ENCODE measurements around the gene KIF6. TPM values are rescaled to one million over a fixed set of nuclear protein-coding genes. Genes with fewer than 3 reads are reported as not detected.
"Not testable (repeated sequence)": the region's sequence is repeated elsewhere in the genome, so short reads cannot be mapped to it uniquely, and the experiment has no call there.

KIF6 gene
- total RNA-seq, 1 donor from 2014 or later: 0.26 TPM

DNA sequence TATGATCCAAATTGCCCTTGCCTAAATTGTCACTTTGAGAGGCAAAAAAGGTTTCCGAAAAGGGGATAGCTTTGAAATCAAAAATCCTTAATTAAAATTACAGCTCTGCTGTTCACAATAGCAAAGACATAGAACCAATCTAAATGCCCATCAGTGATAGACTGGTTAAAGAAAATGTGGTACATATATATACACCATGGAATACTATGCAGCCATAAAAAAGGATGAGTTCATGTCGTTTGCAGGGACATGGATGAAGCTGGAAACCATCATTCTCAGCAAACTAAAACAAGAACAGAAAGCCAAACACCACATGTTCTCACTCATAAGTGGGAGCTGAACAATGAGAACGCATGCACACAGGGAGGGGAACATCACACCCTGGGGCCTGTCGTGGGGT, 1.9 kb downstream of the KIF6 start:
- not testable (repeated sequence) for DNase-seq (ENCODE audit: low spot score)

DNA sequence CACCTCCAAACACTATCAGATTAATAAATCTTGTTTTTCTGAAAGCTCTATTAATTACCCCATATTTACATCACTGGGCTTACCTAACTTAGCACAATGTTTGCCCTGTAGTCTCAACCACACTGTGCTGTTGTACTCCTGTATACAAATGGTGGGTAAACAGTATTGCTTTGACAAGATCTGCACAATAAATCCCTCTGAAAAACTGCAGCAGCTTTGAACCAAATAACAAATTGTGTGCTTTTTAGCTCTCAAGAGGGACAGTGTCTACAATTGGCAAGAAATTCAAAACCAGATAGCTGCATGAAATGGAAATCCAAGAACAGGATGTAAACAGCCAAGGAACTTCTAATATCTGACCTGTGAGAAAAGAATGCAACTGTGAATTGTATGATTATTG, 10.4 kb downstream of the KIF6 start:
- no peak for DNase-seq (ENCODE audit: low spot score)

DNA sequence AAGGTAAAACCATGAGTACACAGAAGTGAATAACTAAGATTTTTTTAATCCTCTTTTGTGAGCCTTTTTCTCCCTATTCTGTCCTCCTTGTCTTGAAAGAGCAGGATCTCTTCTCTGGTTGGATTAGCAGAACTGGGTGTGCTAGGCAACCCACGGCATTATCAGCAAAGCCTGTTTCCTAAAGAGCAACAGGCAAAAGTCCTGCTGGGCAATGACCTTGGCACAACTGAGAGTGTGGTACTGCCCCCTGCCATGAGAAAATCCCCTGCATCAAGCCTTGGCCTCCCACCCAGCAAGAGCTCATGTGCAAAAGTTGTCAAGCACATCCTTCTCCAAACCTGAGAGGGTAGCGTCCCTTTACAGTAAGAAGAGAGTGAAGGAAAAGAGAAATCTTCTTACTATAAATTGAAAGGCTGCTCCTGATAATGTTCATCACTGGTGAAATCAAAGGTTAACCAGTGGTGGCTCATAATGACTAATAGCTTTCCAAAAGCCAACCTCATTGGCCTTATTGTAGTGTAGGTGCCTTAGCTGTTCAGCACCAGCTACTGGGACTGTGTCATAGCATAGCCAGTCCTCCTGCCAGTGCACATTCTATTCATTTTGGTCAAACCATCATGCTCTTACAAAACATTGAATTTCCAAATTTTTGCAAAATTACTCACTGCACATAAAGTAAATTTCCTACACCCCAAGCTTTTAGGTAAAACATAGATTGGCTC, 17.1 kb downstream of the KIF6 start:
- no peak for DNase-seq (ENCODE audit: low spot score)

DNA sequence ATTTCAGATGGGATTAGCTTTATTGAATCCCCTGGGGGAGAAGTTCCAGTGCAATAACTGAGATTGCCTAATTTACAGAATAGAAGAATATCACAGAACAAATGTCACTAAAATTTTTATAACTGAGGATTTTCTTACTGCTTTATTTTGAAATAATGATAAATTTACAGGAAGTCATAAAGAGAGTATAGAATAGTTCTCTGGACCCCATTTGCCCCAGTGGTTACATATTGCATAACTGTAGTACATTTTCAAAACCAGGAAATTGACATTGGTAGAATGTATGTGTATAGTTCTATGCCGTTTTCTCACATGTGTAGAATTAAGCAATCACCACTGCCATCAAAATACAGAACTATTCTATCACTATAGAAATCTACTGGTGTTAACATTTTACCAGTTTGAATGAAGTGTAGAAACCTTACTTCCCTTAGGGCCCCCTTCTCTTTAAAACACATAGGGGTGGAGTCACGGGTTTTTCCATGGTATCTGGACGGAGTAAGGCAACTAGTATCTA, 18.3 kb downstream of the KIF6 start:
- DNase-seq (ENCODE audit: low spot score): no peak

DNA sequence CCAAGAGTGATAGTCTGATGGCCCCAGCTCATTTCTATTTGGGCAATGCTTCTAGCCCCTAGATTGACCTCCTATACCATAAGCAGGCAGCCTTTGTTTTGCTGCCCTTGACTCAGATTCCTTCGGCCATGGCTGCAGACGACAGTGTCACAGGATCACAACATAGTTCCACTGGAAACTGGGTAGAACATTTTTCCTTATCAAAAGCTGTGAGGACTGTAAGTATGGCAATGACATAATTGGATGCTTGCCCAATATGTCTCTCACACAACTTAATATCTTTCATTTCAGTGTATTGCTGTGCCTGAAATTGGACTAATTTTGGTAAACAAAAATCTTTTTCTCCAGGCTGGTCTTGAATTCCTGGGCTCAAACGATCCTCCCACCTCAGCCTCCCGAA, 22.9 kb downstream of the KIF6 start:
- no peak for DNase-seq (ENCODE audit: low spot score)

GRCh38 chr6:39700362-39700761, 24.8 kb downstream of the KIF6 start:
- no peak for DNase-seq (ENCODE audit: low spot score)

- DNase-seq (ENCODE audit: low spot score): no peak
Measured at GRCh38 chr6:39698789-39699188, 26.4 kb downstream of the KIF6 start.

DNA sequence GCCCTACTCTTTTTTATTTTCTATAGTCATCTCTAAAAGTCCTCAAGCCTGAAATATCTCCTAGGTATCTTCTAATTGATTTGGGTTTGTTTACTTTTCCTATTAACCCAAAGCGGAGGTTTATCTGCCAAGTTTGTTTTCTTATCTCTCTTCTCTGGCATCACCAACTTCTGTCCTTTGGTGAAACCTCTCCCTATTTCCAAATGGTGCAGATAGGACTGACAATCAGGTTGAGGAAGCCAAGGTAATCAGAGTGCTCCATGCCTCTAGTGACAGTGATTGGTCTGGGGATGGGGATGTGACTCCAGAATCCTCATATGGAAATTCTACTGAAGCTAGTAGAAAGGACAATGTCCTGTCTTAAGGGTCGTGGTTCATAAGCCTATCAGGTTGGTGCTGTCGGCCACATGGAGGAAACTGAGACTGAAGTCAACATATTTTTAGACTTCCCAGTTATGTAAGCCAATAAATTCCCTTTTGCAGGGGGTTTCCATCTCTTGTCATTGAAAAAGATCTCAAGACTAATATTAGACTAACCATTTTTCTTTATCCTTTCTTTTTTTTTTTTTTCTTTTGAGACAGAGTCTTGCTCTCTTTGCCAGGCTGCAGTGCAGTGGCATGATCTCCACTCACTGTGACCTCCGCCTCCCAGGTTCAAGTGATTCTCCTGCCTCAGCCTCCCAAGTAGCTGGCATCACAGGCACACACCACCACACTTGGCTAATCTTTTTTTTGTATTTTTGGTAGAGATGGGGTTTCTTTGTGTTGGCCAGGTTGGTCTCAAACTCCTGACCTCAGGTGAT, 28.0 kb downstream of the KIF6 start:
- no peak for DNase-seq (ENCODE audit: low spot score)

GRCh38 chr6:39695447-39695846, 29.8 kb downstream of the KIF6 start:
- no peak for DNase-seq (ENCODE audit: low spot score)

- no peak for DNase-seq (ENCODE audit: low spot score)
Measured at GRCh38 chr6:39693206-39693605, 32.0 kb downstream of the KIF6 start.

GRCh38 chr6:39688494-39688893, 36.7 kb downstream of the KIF6 start:
- no peak for DNase-seq (ENCODE audit: low spot score)

DNA sequence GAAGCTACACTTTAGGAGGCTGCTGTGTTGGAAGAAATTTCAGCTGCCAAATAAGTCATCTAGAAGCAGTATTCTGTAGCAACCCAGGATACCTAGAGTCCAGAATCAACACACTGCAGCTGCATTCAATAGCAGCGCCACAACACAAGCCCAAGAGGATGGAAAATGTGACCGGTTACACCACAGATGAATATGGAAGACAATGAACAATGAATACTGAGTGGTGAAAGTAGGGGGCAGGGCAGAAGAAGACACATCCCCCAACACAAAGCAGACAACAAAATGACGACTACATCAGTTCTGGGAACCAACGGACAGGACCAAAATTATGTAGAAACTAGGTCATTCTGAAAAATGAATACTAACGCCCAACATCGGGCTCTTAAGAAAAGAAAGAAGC, 38.2 kb downstream of the KIF6 start:
- no peak for DNase-seq (ENCODE audit: low spot score)

DNA sequence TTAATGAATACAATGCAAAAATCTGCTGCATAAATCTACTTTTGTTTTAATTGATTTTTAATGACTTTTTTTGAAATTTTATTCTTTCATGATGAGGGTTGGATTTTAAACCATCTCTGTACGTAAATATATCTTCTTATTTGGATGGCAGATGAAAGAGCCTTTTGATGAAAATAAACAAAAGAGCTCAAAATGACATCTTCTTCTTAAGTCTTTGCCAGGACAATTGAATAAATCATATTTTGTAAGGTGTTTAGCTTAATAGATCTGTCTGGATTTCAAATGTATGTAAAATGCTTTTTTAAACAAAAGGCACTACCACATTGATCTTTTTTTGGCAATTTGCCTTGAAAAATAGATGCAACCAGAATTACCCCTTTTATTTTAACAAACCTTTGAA, 39.3 kb downstream of the KIF6 start:
- no peak for DNase-seq (ENCODE audit: low spot score)

- DNase-seq (ENCODE audit: low spot score): no peak
Measured at GRCh38 chr6:39685489-39685826, 39.8 kb downstream of the KIF6 start.

GRCh38 chr6:39684790-39685488, 40.3 kb downstream of the KIF6 start:
- DNase-seq (ENCODE audit: low spot score): no peak

DNA sequence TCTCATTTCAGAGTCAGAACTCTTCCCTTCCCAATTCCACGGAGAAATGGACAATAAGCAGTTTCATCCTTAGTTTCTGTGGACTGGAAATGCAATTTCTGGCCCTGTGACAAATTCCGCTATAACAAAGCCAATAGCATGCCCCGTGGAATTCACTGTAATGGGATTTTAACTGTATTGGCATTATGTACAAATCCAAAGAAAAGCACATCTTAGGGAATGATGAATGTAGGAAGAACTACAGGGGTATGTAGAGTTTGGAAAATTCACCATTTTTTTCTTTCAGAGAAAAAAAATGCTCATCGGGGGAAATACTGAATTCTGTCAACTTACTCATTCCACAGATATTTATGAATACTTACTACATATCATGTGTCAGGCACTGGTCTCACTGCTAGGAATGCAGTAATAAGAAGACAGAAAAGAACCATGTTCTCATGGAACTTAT, 43.5 kb downstream of the KIF6 start:
- no peak for DNase-seq (ENCODE audit: low spot score)

DNA sequence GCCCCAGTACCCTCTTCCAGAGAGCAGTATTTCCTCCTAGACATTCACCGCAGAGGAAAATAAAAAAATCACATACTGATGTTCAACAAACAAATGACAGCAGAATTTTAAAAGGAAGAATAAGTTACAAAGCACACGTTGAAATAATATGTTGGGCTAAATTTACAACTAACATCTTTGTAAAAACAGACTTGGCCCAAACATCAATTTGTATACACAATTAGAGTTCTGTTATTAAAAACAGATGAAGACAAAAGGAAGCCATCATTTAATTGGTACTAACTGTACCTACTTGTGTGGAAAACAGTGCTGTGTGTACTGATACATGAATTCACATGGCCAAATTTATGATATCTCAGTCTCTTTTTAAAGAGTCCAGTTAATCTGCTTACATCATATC, 46.3 kb downstream of the KIF6 start:
- no peak for DNase-seq (ENCODE audit: low spot score)

GRCh38 chr6:39677318-39677717, 47.9 kb downstream of the KIF6 start:
- not testable (repeated sequence) for DNase-seq (ENCODE audit: low spot score)

DNA sequence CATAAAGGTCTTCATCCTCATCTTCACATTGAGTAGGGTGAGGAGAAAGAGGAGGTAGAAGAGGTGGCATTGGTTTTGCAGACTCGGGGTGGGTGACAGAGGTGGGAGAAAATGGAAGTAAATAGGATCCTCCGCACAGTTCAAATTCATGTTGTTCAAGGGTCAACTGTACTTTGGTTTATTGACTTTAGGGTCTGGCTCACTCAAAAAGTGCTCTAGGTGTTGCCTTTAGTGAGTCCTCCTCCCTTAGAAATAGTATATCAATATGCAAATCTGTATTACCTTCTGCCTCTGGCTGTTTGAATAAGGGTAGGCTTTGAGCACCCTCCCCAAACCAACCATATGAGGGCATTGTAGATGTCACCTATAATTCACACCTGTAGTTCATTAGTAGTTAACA, 54.7 kb downstream of the KIF6 start:
- DNase-seq (ENCODE audit: low spot score): no peak

GRCh38 chr6:39669973-39670342, 55.2 kb downstream of the KIF6 start:
- no peak for DNase-seq (ENCODE audit: low spot score)

DNA sequence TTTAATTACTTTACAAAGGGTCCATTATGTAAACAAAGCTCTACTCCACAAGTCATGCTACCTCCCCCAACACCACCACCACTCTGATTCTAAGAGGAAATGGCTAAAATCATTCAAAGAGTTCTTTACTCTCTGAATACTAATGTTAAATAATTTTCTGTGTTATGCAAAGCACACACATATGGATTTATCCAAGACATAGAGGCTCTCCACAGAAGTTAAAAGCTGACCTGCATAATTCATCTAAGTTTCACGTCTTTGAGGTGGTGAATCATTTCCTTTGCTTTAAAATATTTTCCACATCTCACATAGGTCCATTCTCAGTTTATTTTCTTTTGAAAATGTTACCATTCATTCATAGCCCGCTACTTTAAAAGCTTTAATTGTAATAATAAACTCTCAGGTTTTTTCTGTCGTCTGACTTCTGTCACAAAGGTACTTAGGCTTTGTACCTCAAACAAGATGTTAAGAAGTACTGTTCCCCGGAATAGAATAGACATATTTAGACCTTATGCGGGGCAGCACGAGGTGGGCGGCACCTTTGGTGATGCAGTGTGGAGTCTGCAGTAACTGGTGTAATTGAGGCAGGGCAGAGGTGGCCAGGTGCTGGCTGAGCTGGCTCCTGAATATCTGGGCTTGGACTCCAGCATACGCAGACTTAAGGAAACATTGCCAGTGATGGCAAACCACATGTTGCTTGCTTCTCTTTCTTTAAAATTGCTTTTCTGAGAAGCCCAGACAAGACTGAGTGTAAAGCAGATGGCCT, 55.8 kb downstream of the KIF6 start:
- DNase-seq (ENCODE audit: low spot score): no peak
